ENCODE results near the gene CRMP1.
"Not testable (repeated sequence)": the region's sequence is repeated elsewhere in the genome, so short reads cannot be mapped to it uniquely, and the experiment has no call there.

CRMP1 gene

DNA sequence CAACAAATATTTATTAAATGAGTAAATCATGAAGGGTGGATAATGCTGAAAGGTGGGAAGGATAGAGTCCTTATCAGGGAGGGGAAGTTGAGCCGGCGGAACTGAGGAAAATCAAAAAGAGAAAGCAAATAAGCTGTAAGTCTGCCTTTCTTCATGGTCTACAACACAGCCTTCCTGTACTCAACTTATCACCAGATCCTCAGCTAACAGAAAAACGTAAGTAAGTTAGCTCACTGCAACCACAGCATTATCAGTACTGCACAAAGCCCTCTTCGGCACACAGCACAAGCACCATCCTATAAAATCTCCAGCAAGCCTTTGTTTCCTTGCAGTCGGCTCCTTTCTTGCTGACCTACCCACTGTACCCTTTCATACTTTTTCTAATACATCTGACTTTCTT is 70.3 kb downstream of the CRMP1 start:
- no peak for DNase-seq (ENCODE audit: low read depth)

DNA sequence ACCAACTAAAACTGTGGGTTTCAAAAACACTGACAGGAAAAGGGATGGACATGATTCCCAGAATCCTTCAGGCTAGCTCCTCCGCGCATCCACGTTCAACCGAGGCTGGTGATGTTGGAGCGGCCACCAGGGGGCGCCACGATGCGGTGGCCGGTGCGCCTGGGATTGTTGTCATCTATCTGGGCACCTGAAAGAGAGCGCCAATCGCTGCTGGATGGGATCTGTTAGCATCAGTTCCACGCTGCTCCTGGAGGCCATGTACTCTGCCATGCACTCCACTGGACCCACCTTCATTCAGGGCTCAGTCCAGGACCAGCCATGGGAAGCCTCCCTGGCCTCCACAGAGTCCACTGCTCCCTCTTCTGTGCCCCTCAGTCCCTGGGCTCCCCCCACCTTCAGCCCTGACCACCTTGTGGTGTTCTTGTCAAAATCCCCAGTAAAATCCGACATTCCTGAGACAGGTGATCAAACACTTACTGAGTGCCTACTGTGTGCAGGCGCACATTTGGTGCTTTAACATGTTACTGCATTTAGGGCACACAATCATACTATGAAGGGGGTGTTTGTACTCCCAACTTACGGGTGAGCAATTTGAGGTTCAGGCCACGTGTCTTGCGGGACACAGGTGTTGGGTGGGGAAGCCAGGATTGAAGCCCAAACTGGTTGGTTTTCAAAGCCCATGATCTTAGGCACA is 71.1 kb downstream of the CRMP1 start:
- no peak for DNase-seq (ENCODE audit: low read depth)

DNA sequence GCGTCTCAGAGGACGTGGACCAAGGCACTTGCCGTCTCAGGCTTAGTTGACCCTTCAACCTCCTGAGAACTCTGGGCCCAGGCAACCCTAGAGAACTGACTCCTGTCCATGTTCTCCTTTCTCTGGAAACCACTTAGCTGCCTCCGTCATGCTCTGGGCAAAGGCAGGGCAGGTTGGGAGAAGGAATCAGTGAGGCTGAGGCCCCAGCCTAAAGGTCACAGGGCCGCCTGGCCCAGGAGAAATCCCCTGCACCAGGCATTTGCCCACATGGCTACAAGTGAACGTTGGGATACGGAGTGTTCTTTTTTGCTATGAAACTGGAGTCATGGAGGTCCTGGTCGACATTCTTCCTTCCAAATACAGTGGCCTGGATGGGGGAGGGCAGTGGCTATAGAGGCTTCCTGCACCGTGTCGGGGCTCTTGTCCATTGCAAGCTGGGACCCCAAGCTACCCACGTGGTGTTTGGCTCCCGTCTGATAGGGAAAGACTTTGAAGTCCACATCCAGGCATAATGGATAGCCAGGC is 76.0 kb downstream of the CRMP1 start:
- DNase-seq (ENCODE audit: low read depth) = no peak

DNA sequence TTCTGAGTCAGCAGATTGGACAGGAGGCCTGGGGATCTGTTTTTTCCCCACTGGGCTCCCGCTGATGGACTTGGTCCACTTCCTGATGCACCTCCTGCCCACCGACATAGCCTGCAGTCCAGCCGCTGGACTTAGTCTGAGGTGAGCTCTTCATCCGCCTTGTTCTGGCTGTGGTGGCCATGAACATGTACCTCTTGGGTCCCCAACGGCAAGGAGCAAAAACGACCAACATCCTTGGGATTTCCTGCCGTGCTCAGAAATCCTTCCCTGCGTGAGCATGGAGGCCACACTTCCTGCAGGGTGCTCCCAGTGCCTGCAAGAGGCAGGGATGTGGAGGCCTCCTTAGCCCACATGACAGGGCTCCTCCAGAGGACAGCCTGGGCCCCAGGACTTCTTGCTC is 76.8 kb downstream of the CRMP1 start:
- no peak for DNase-seq (ENCODE audit: low read depth)

DNA sequence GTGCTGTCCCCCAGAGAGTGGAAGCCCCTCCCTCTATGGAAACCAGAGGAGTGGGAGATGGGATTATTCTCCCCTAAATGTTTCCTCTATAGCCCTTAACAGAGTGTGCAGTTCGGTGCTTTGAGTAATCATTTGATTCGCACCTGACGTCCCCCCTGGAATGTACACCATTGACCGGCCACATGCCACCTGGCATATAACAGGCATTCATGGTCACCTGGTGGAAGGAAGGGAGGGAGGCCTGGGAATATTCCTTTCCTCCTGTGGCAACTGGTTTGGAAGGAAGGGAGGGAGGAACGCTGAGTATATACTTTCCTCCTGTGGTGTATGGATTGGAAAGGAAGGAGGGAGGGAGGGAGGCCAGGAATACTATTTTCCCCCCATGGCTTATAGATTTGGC is 77.2 kb downstream of the CRMP1 start:
- no peak for DNase-seq (ENCODE audit: low read depth)

DNA sequence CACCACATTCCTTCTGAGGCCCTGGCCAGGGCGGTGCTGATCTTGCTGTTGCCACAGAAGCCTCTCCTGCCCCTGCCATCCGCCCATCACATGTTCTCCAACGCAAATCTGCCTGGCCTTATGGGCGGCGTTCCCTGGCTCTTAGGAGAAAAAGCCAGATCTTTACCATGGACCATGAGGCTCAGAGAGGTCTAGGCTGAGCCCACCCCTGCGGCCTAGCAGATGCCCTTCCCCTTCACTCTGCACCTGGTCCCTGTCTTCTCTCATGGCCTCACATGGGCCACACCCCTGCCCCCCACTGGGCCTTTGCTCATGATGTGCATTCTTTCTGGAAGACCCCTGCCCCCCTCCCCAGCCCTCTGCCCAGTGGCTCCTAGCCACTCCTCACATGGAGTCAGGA is 78.5 kb downstream of the CRMP1 start:
- no peak for DNase-seq (ENCODE audit: low read depth)

DNA sequence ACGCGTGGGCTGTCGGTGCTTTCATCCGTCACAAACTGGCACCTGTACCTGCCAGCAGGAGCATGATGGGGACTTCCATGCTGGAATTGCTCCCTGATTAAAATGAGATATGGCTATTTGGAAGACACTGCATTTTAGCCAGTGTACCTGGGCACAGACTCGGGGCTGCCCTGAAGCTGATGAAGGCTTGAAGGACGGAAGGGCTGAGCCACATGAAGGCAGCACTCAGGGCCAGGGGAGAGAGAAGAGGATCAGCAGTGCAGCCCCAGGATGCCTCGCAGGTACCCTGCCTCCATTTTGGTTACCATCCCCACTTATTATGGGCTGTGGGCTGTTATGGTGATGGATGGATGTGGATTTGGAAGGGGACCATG is 79.0 kb downstream of the CRMP1 start:
- DNase-seq (ENCODE audit: low read depth) = no peak

DNA sequence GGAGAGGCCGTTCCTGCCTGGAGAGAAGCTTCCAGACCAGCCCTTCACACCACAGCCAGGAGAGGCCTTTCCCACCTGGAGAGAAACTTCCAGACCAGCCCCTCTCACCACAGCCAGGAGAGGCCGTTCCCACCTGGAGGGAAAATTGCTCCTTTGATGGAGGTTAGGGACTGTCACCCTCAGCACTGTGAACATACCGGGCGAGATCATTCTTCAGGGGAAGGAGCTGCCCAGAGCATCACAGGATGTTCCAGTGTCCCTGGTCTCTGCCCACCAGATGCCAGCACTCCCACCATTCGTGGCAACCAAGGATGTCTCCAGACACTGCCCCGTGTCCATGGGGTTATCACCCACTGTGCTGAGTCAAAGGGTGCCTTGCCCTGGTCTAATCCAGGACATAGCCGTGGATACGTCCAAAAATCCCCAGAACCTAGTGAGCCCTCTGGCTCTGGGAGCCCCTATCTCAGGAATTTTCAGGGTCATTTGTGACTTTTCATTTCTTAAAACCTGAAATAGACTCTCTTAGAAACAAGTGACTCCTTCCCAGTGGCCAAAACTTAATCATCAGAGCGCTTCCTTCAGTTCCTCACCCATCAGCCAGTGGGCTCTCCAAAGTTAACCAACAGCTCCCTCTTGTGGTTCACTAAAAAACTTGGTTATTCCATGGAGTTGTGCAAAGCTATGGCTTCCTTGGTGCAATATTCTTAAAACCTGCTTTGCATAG is 80.2 kb downstream of the CRMP1 start:
- DNase-seq (ENCODE audit: low read depth) = no peak

DNA sequence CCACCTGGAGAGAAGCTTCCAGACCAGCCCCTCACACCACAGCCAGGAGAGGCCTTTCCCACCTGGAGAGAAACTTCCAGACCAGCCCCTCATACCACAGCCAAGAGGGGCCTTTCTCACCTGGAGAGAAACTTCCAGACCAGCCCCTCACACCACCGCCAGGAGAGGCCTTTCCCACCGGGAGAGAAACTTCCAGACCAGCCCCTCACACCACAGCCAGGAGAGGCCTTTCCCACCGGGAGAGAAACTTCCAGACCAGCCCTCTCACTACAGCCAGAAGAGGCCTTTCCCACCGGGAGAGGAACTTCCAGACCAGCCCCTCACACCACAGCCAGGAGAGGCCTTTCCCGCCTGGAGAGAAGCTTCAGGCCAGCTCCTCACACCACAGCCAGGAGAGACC is 80.8 kb downstream of the CRMP1 start:
- not testable (repeated sequence) for DNase-seq (ENCODE audit: low read depth)

DNA sequence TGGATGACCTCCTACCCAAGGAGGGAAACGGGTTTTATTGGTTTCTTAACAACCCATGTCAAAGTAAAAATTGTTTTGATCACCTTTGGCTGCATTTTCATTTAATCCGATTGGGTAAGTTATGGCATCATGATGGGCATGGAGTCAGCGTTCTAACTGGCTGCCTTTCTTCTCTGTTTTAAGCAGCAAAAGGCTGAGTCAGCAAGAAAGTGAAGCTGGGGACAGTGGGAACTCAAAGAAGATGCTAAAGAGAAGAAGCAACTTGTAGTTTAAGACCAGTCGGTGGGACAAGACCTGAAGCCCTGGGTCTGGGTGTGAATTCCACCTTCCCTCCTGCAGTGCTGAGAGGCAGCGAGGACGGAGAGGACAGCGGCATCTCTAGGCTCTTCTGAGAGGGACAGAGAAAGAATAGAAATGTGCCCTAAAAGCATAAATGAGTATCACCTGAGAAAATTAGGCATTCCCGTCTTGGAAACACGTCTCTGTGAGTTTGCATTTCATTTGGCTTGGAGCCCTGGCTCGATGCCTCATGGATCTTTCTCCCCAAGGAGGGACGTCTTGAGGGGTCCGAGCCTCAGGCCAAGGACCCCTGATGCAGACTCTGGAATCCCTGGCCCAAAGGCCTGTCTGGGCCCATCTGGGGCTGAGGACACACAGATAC is 82.0 kb downstream of the CRMP1 start:
- no peak for DNase-seq (ENCODE audit: low read depth)

DNA sequence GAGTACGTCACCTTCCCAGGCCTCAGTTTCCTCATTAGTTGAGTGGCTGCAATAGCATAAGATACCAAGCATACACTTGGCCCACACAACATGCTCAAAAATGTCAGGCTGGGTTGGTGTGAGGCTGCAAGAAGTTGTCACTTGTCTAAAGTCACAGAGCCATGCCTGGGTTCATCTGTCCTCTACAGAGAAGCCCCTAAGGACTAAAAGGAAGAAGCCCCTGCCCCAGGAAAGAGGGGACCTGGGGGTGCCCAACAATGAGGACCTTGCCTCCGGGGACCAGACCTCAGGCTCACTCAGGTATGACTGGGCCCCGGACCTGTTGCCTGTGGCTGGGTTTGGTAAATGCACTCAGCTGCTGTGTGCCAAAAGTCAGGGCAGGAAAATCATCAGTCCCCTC is 82.7 kb downstream of the CRMP1 start:
- no peak for DNase-seq (ENCODE audit: low read depth)

DNA sequence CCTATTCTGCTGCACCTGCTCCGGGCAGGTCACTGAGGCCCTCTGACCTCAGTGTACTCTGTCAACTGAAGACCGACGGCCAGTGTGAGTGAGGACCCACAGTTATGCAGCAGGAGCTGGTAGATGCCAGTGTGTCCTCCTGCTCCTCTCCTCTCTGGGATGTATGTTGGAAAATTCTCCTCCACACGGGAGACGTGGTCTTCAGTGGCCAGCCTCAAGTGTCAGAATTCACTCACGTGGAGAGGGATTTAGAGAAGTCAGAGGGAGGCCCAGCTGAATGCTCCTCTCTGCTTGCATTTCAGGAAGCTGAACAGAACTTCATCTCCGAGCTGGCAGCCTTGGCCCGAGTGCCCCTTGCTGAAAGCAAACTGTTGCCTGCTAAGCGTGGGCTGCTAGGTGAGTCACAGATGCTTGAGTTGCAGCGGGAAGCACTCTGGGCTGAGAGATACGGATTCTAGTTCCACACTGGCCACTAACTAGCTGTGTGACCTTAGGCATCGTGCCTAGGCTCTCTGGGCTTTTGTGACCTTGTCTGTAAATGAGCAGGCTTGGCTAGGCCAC is 83.6 kb downstream of the CRMP1 start:
- no peak for DNase-seq (ENCODE audit: low read depth)

DNA sequence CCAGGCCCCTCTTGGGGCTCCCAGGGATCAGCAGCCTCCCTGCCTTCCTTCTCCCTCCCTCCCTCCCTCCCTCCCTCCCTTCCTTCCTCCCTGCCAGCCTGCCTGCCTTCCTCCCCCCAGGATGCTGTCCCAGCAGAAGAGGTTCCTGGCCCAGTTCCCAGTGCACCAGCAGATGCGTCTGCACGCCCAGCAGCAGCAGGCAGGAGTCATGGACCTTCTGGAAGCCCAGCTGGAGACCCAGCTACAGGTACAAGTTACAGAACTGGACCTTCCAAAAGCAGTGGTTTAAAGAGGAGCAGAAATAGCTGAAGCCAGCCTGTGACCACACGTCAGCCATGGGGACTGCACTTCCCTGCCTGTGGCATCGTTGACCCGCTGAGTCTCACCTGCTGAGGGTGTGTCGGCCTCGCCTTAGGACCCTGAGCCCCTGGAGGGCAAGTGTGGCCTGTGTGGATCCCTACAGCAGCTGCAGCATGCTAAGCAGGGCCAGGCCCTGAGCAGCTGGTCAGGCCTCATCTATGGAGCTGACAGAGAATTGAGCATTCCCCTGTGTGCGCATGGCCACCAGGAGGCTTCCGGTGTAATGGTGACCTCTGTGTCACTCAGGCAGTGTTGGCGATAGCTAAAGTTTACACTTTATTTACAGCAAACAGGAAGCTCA is 84.7 kb downstream of the CRMP1 start:
- DNase-seq (ENCODE audit: low read depth) = no peak

DNA sequence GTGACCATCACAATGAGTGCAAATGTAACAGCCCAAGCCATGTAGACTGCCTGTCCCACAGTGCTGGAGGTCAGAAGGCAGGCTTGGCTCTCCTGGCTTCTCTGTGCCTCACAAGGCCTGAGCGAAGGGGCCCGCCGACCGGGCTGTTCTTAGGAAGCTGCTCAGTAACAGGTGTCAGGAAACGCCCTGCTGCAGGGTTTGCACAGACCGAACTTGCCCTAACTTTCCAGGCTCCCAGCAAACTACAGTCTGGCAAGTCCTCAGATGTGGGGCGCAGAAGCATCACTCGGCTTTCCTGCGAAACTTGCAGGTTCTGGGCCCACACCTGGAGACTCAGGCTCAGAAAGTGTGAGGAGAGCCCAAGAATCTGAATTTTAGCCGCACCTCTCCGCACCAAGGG is 87.6 kb downstream of the CRMP1 start:
- no peak for DNase-seq (ENCODE audit: low read depth)

DNA sequence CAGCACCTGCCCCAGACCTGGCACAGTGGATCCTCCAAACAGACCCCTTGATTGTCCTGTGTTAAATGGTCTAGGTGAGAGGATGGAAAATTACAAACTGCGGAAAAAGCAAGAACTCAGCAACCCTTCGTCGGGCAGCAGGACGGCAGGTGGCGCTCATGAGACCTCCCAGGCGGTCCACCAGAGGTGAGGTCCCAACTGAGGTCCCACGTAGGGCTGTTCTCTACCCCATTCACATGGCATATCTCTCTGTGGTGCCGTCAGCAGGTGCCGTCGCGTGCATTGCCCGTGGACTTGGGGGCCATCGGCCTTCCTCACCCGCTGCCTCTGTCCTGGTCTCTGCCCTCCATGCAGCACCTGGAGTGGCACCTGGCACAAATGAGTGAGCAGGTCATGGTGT is 88.2 kb downstream of the CRMP1 start:
- DNase-seq (ENCODE audit: low read depth) = no peak

DNA sequence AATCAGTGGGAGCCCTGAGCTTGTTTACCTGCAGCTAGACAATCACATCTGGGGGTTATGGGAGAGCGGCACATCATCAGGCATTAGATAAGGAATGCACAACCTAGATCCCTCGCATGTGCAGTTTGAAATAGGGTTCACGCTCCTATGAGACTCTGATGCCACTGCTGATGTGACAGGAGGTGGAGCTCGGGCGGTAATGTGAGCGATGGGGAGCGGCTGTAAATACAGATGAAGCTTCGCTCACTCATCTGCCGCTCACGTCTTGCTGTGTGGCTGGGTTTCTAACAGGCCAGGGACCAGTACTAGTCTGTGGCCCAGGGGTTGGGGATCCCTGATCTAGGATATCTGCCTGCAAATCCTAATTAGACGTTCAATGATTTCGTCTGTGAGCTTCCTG is 90.3 kb downstream of the CRMP1 start:
- DNase-seq (ENCODE audit: low read depth) = no peak

DNA sequence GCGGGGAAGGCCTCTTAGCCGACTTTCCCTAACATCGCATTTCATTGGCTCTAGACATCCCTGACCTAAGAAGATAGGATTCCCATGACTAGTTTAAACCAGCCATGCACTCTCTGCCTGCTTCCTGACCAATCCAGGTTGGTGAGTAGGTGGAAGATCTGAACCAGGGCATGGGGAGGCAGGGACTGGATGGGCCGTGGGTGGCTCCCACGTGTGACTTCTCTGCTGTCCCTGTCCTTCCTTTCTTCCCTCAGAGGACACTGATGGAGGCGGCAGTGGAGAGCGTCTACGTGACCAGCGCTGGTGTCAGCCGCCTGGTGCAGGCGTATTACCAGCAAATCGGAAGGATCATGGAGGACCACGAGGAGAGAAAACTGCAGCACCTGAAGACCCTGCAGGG is 91.2 kb downstream of the CRMP1 start:
- DNase-seq (ENCODE audit: low read depth) = no peak

DNA sequence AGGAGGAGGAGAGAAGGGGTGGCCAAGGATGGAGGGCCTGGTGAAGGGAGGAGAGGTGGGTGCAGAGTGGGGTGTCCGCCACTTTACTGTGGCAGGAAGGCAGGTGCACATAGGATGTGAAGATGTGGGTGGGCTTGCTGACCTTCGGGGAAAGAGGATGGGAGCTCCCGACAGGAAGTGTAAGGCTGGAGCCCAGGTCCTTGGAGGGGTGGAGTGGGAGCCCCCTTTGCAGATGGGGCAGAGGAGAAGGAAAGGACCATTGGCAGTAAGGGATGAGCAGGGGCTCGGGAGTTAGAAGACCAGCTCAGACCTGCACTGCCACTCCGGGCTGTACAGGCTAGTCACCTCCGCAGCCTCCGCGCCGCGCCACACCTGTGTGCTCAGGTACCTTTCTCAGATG is 92.4 kb downstream of the CRMP1 start:
- no peak for DNase-seq (ENCODE audit: low read depth)

DNA sequence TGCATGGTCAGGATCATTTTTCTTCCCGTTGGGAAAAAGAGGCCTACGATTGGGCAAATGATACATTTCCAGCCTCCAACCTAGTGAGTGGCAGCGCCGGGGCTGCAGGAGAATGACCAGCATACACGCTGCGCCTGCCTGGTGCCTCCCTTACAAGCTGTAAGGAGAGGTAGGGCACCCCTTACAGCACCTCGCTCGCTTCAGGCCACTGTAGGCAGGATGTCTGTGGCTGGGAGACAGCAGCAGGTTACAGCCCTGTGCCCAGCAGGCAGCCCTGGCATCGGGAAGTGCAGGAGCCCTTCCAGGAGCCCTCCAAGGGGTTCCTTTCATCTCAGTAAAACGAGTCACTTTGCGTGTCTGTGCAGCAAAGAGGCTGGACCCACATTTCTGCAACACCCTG is 93.5 kb downstream of the CRMP1 start:
- no peak for DNase-seq (ENCODE audit: low read depth)

DNA sequence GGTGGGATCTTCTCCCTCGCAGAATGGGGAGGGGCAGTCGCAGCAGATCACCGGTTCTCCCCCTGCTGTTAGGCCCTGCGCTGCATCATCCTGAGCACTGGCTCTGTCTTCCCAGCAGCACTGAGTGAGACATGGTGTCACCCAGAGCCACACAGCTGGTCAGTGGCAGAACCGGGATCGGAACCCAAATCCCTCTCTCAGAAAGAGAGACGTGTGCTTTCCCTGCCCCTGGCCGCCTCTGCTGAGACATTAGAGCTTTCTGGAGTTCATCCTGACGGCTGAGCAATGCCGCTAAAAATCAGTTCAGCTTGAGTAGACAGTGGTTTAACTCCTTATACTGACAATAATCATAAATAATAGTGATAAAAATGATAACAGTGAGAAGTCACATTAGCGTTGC is 93.9 kb downstream of the CRMP1 start:
- DNase-seq (ENCODE audit: low read depth) = no peak

DNA sequence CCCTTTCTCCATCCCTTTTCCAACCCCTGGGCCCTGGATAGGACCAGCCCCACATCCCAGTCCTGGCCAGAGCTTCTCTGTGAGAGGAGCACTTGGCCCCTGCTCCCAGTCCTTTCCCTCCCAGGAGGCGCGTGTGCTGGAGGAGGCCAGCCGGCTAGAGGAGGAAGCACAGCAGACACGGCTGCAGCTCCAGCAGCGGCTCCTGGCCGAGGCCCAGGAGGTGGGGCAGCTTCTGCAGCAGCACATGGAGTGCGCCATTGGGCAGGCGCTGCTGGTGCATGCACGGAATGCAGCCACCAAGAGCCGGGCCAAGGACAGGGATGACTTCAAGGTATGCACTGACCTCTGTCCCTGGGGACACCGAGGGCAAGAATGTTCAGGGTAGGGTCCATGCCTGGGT is 94.4 kb downstream of the CRMP1 start:
- no peak for DNase-seq (ENCODE audit: low read depth)

DNA sequence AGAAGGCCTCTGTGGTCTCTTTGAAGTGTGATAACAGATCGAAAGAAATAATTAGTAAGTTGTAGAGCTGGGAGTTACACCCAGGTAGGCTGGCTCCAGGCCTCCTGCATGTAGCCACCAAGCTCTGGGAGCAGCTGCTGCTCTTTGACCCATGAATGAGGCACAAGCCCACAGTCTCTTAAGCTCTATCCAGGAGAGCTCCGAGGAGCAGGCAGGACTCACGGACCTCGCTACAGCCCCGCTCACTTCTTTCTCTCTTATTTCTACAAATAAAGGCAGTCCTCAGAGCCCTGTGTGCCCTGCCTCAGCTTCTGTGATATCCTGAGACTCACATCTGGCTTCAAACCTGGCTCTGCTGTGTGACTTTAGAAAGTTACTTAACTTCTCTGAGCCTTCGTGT is 95.0 kb downstream of the CRMP1 start:
- no peak for DNase-seq (ENCODE audit: low read depth)

DNA sequence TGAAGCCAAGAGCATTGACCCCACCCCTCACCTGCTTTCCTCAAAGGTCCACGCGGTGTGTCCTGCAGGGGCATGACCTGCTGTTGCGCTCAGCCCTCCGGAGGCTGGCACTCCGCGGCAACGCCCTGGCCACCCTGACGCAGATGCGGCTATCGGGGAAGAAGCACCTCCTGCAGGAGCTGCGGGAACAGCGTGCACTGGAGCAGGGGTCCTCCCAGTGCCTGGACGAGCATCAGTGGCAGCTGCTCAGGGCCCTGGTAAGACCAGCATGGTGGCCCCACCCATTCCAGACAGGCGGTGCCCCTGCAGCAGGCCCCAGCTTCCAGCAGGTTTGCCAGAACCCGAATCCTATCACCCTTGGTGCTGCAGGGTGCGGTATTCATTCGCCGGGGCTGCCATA is 95.9 kb downstream of the CRMP1 start:
- DNase-seq (ENCODE audit: low read depth) = no peak

Measured in stimulated activated CD8-positive, alpha-beta memory T cell treated with anti-CD3 and anti-CD28 coated beads, Interleukin-15, amount 100 ng/mL, for 24 hours (primary cell).